Coronary artery (tissue), 2 donors: Measurements from ENCODE around the gene MUC20.
"Not testable (repeated sequence)": the region's sequence is repeated elsewhere in the genome, so short reads cannot be mapped to it uniquely, and the experiment has no call there.

Experiments
- DNase-seq: peaks from one replicate; pipeline ENCODE4 v3.0.0-alpha.2; 2017; ENCODE audit warnings: low spot score
- H3K27ac ChIP-seq, 2 donors: fragments of 200-600 bp; sonication (generic); one replicate each; pipeline ENCODE4 v1.5.1; 2016 to 2019
- H3K4me3 ChIP-seq: fragments of 200-600 bp; sonication (generic); 2 replicates; pipeline ENCODE4 v1.5.1; 2016; ENCODE audit warnings: mild to moderate bottlenecking, moderate library complexity
- CTCF ChIP-seq: fragments of 200-600 bp; sonication (generic); IDR thresholded peaks from one replicate; pipeline ENCODE4 v1.5.1; 2019; ENCODE audit warnings: antibody characterized with exemption

The MUC20 gene

GRCh38 chr3:195690951-195691350 is 29.8 kb upstream of the MUC20 start:
- DNase-seq = no peak
- no peak overlapping the region for H3K27ac ChIP-seq
- no peak for TF ChIP-seq CTCF
- H3K4me3 ChIP-seq = no peak overlapping the region

GRCh38 chr3:195691596-195692353 is 29.0 kb upstream of the MUC20 start:
- DNase-seq, H3K4me3 ChIP-seq, H3K27ac ChIP-seq: not testable (repeated sequence)

GRCh38 chr3:195692354-195692685 is 28.5 kb upstream of the MUC20 start:
- no peak for DNase-seq
- no peak for TF ChIP-seq CTCF
- Histone ChIP-seq H3K27ac (no peak overlapping the region), H3K4me3 (no peak overlapping the region)

GRCh38 chr3:195692781-195693427 is 27.9 kb upstream of the MUC20 start:
- Histone ChIP-seq H3K27ac (no peak overlapping the region), H3K4me3 (no peak overlapping the region)
- DNase-seq = no peak
- TF ChIP-seq CTCF = no peak

- Histone ChIP-seq H3K27ac (no peak overlapping the region), H3K4me3 (no peak overlapping the region)
- DNase-seq = no peak
- TF ChIP-seq CTCF = no peak
These were observed 27.2 kb upstream of the MUC20 start for GRCh38 chr3:195693428-195694216.

- not testable (repeated sequence) for H3K4me3 ChIP-seq, DNase-seq, H3K27ac ChIP-seq
These were observed 26.3 kb upstream of the MUC20 start for GRCh38 chr3:195694217-195695076.

GRCh38 chr3:195696632-195697278 is 24.0 kb upstream of the MUC20 start:
- no peak for TF ChIP-seq CTCF
- Histone ChIP-seq H3K27ac (no peak overlapping the region), H3K4me3 (no peak overlapping the region)
- no peak for DNase-seq
